A549 (cell line): ENCODE measurements around the gene SLC6A18. TPM values are rescaled to one million over a fixed set of nuclear protein-coding genes. Genes with fewer than 3 reads are reported as not detected.

Experiments
- ATAC-seq, 2 experiments: fragments of 200-7000 bp in 1 of 2; fragments of >200 bp in 1 of 2; cut with Nextera tagmentation in 1 of 2; cut with Tn5 transposase in 1 of 2; 3 replicates each; pipeline versions ENCODE4 v1.8.0 to v1.9.1; 2018 to 2020; ENCODE audit warnings: mild to moderate bottlenecking in 1 of 2, moderate library complexity in 1 of 2
- CTCF ChIA-PET: fragments of 300-600 bp; sonication (Branson Sonifier 250); formaldehyde crosslinking; extraction: SDS; loops from one replicate; lab custom pipeline; 2021; ENCODE audit warnings: antibody characterized with exemption, inconsistent platforms; lab: Yijun Ruan, JAX
- POLR2A ChIA-PET: fragments of 350-600 bp; formaldehyde crosslinking; extraction: SDS; loops from one replicate; lab custom pipeline; 2021; ENCODE audit warnings: antibody characterized with exemption, inconsistent platforms; lab: Yijun Ruan, JAX
- DNase-seq, 2 experiments: peaks; one replicate each; pipeline versions ENCODE4 v3.0.0 to v3.0.0-alpha.2; 2011 to 2016; ENCODE audit warnings: low read depth in 1 of 2, low spot score in 1 of 2
- FAIRE-seq: peaks from 2 replicates; lab custom pipeline; 2011; peaks lifted over from hg19 to GRCh38; lab: Jason Lieb, UNC
- H3K27ac ChIP-seq, 2 experiments: fragments of >200 bp; sonication (Bioruptor Twin); formaldehyde crosslinking; 3 replicates each; pipeline ENCODE4 v1.5.1; 2016 to 2017
- H3K4me1 ChIP-seq: fragments of >200 bp; sonication (Bioruptor Twin); formaldehyde crosslinking; 3 replicates; pipeline ENCODE4 v1.6.1; 2016
- H3K4me2 ChIP-seq: fragments of >200 bp; sonication (Bioruptor Twin); formaldehyde crosslinking; 3 replicates; pipeline ENCODE4 v1.6.1; 2016
- H3K4me3 ChIP-seq: fragments of >200 bp; sonication (Bioruptor Twin); formaldehyde crosslinking; 3 replicates; pipeline ENCODE4 v1.5.1; 2016
- H3K9me3 ChIP-seq: fragments of >200 bp; sonication (Bioruptor Twin); formaldehyde crosslinking; 3 replicates; pipeline ENCODE4 v1.6.1; 2016
- ATOH8 ChIP-seq: fragments of 250-450 bp; sonication (Bioruptor Pico); IDR thresholded peaks from 2 replicates; pipeline ENCODE4 v1.5.0; 2020; ENCODE audit warnings: low read depth, mild to moderate bottlenecking, moderate library complexity
- BCL3 ChIP-seq: fragments of >200 bp; sonication (Bioruptor Twin); formaldehyde crosslinking; IDR thresholded peaks from 3 replicates; pipeline ENCODE4 v1.6.1; 2016
- BHLHE40 ChIP-seq: IDR thresholded peaks from 2 replicates; pipeline ENCODE4 v1.6.1; 2012; ENCODE audit warnings: low read depth, low read length, inconsistent platforms
- CBX8 ChIP-seq: fragments of 200-600 bp; sonication (generic); IDR thresholded peaks from 2 replicates; pipeline ENCODE4 v1.6.1; 2016
- CEBPB ChIP-seq, 2 experiments: fragments of >200 bp in 1 of 2; sonication (Bioruptor Twin) in 1 of 2; formaldehyde crosslinking in 1 of 2; IDR thresholded peaks; 2 replicates each; pipeline ENCODE4 v1.6.1; 2012 to 2016
- CHD4 ChIP-seq: fragments of 200-600 bp; sonication (generic); IDR thresholded peaks from 2 replicates; pipeline ENCODE4 v1.6.1; 2016; ENCODE audit warnings: antibody characterized with exemption, mild to moderate bottlenecking, borderline replicate concordance
- E2F6 ChIP-seq: IDR thresholded peaks from 2 replicates; pipeline ENCODE4 v1.6.1; 2012; ENCODE audit warnings: low read depth, borderline replicate concordance
- EHMT2 ChIP-seq: fragments of 200-600 bp; sonication (generic); IDR thresholded peaks from 2 replicates; pipeline ENCODE4 v1.6.1; 2016; ENCODE audit warnings: antibody characterized with exemption, low read depth, mild to moderate bottlenecking, moderate library complexity
- FOSB ChIP-seq: fragments of 250-450 bp; sonication (Bioruptor Pico); IDR thresholded peaks from 2 replicates; pipeline ENCODE4 v1.5.0; 2020; ENCODE audit warnings: mild to moderate bottlenecking, moderate library complexity
- FOXS1 ChIP-seq: fragments of 250-450 bp; sonication (Bioruptor Pico); IDR thresholded peaks from 2 replicates; pipeline ENCODE4 v1.5.0; 2020; ENCODE audit warnings: mild to moderate bottlenecking, moderate library complexity
- GATA3 ChIP-seq: IDR thresholded peaks from 2 replicates; pipeline ENCODE4 v1.6.1; 2012; ENCODE audit warnings: borderline replicate concordance
- HDAC2 ChIP-seq: fragments of 200-600 bp; sonication (generic); IDR thresholded peaks from 2 replicates; pipeline ENCODE4 v1.6.1; 2016
- HES2 ChIP-seq: fragments of >200 bp; sonication (Bioruptor Twin); formaldehyde crosslinking; IDR thresholded peaks from 2 replicates; pipeline ENCODE4 v1.6.1; 2016
- HMGXB4 ChIP-seq: fragments of 250-450 bp; sonication (Bioruptor Pico); IDR thresholded peaks from 2 replicates; pipeline ENCODE4 v1.5.0; 2021; ENCODE audit warnings: mild to moderate bottlenecking, moderate library complexity, borderline replicate concordance
- HOXA7 ChIP-seq: fragments of 250-450 bp; sonication (Bioruptor Pico); IDR thresholded peaks from 2 replicates; pipeline ENCODE4 v1.5.0; 2020; ENCODE audit warnings: mild to moderate bottlenecking, moderate library complexity
- HOXB5 ChIP-seq: fragments of 250-450 bp; sonication (Bioruptor Pico); IDR thresholded peaks from 2 replicates; pipeline ENCODE4 v1.5.0; 2020; ENCODE audit warnings: mild to moderate bottlenecking, moderate library complexity
- JUNB ChIP-seq: fragments of >200 bp; sonication (Bioruptor Twin); formaldehyde crosslinking; IDR thresholded peaks from 2 replicates; pipeline ENCODE4 v1.6.1; 2016
- KDM1A ChIP-seq: fragments of 200-600 bp; sonication (generic); IDR thresholded peaks from 2 replicates; pipeline ENCODE4 v1.6.1; 2016; ENCODE audit warnings: low read depth, mild to moderate bottlenecking
- KDM5A ChIP-seq: fragments of 200-600 bp; sonication (generic); IDR thresholded peaks from 2 replicates; pipeline ENCODE4 v1.6.1; 2016; ENCODE audit warnings: antibody characterized with exemption, mild to moderate bottlenecking
- MAFK ChIP-seq: fragments of 450-650 bp; IDR thresholded peaks from 2 replicates; pipeline ENCODE4 v1.6.1; 2014; ENCODE audit not compliant: partially characterized antibody
- NPAS2 ChIP-seq: fragments of 250-450 bp; sonication (Bioruptor Pico); IDR thresholded peaks from 2 replicates; pipeline ENCODE4 v1.8.0; 2022; ENCODE audit warnings: mild to moderate bottlenecking, moderate library complexity, borderline replicate concordance
- POLR2AphosphoS2 ChIP-seq: conservative IDR thresholded peaks from 2 replicates; pipeline ENCODE4 v1.6.1; 2012; ENCODE audit warnings: low read length, improper control_type of control experiment, inconsistent platforms
- SMC3 ChIP-seq: fragments of >200 bp; sonication (Bioruptor Twin); formaldehyde crosslinking; IDR thresholded peaks from 3 replicates; pipeline ENCODE4 v1.6.1; 2018; ENCODE audit warnings: inconsistent platforms
- TFCP2L1 ChIP-seq: fragments of 250-450 bp; sonication (Bioruptor Pico); IDR thresholded peaks from 2 replicates; pipeline ENCODE4 v1.5.0; 2021; ENCODE audit warnings: mild to moderate bottlenecking
- USF2 ChIP-seq: fragments of 450-650 bp; IDR thresholded peaks from 2 replicates; pipeline ENCODE4 v1.6.1; 2014; ENCODE audit warnings: antibody characterized with exemption
- ZNF302 ChIP-seq: fragments of 250-450 bp; sonication (Bioruptor Pico); IDR thresholded peaks from 2 replicates; pipeline ENCODE4 v1.9.0; 2021; ENCODE audit warnings: inconsistent platforms, mild to moderate bottlenecking, moderate library complexity
- WGBS: methylation state at CpG from one replicate; pipeline ENCODE4 v1.1.6; 2017; ENCODE audit errors: missing lambda C conversion rate; 5-methylcytosine and 5-hydroxymethylcytosine counted together
- polyA plus RNA-seq, 4 experiments: library from polyadenylated mRNA; depleted of rRNA in 3 of 4; stranded (reverse); fragments of >200 nt; fragmentation: RNase III in 1 of 4; extraction: RNeasy Plus Mini Kit Qiagen cat#74134 plus additional on column Dnase treatment in 1 of 4; gene quantifications; 2 replicates in 3 of 4; 3 replicates in 1 of 4; pipeline ENCODE4 v1.2.3, GENCODE V29; 2011 to 2017

Gene SLC6A18
- polyA plus RNA-seq, 2 of the 4 experiments (the other 2 are of a cell fraction): not detected

- FAIRE-seq: no peak
- Histone ChIP-seq H3K27ac (no peak overlapping the region), H3K4me1 (no peaks in the 10 kb centered on the region), H3K4me3 (no peak overlapping the region), H3K9me3 (no peaks in the 10 kb centered on the region), H3K4me2 (no peak overlapping the region)
- ChIA-PET CTCF (no interaction called here), POLR2A (no interaction called here)
- WGBS: 78% methylated on average over 13 of the region's 13 CpGs
- no peak for DNase-seq
- TF ChIP-seq BHLHE40: no peak
- TF ChIP-seq GATA3: no peak
- TF ChIP-seq FOSB (CRISPR knock-in tag): no peak
- TF ChIP-seq E2F6: no peak
- no peak for TF ChIP-seq CBX8
- TF ChIP-seq SMC3: no peak
- TF ChIP-seq NPAS2 (CRISPR knock-in tag): no peak
- TF ChIP-seq ATOH8: no peak
- no peak for TF ChIP-seq JUNB
- TF ChIP-seq KDM5A: no peak
- no peak for TF ChIP-seq CEBPB (IDR thresholded peaks at IDR 0.05)
- no peak for TF ChIP-seq HDAC2
- no peak for ATAC-seq
These were observed 32.7 kb downstream of the SLC6A18 start for GRCh38 chr5:1257841-1258240.

- ChIA-PET POLR2A (no interaction called here), CTCF (no interaction called here)
- 92% methylated on average over 23 of the region's 23 CpGs for WGBS
- DNase-seq: no peak
- TF ChIP-seq MAFK (no peak), NPAS2 (CRISPR knock-in tag) (no peak), TFCP2L1 (CRISPR knock-in tag) (no peak), JUNB (no peak), ZNF302 (CRISPR knock-in tag) (no peak), HOXA7 (CRISPR knock-in tag) (no peak), HDAC2 (no peak), HMGXB4 (CRISPR knock-in tag) (no peak), KDM1A (no peak)
- H3K4me1 ChIP-seq: no peaks in the 10 kb centered on the region
- no peak overlapping the region for H3K27ac ChIP-seq
- no peak for FAIRE-seq
- no peak overlapping the region for H3K4me2 ChIP-seq
- no peak for ATAC-seq
- no peaks in the 10 kb centered on the region for H3K9me3 ChIP-seq
- no peak overlapping the region for H3K4me3 ChIP-seq
These were observed 34.8 kb downstream of the SLC6A18 start for GRCh38 chr5:1259806-1260480.

GRCh38 chr5:1261643-1262042, 36.5 kb downstream of the SLC6A18 start:
- H3K27ac ChIP-seq: no peak overlapping the region
- H3K4me2 ChIP-seq: no peak overlapping the region
- ATAC-seq (no peak), FAIRE-seq (no peak), DNase-seq (no peak)
- no peak for TF ChIP-seq POLR2AphosphoS2
- no peak for TF ChIP-seq HES2
- no peak for TF ChIP-seq USF2
- no peak for TF ChIP-seq BCL3
- TF ChIP-seq FOXS1 (CRISPR knock-in tag): no peak
- TF ChIP-seq HOXA7 (CRISPR knock-in tag): no peak
- no peak for TF ChIP-seq CHD4
- no peak for TF ChIP-seq EHMT2
- TF ChIP-seq HOXB5: no peak
- CTCF ChIA-PET: interaction anchor here (1.0 kb wide), 1 partner anchor 87 kb away, joined by 5 read pairs; no protein-coding TSS in a partner anchor
- no peaks in the 10 kb centered on the region for H3K4me1 ChIP-seq
- H3K4me3 ChIP-seq: no peak overlapping the region
- no peaks in the 10 kb centered on the region for H3K9me3 ChIP-seq
- POLR2A ChIA-PET: no interaction called here
- 86% methylated on average over 10 of the region's 10 CpGs for WGBS
